ENCODE measurements around the gene PMM2. TPM values are rescaled to one million over a fixed set of nuclear protein-coding genes. Genes with fewer than 3 reads are reported as not detected.

PMM2 gene
- total and polyA plus RNA-seq, 2 donors from 2014 or later = 21.5 to 39.5 TPM

DNA sequence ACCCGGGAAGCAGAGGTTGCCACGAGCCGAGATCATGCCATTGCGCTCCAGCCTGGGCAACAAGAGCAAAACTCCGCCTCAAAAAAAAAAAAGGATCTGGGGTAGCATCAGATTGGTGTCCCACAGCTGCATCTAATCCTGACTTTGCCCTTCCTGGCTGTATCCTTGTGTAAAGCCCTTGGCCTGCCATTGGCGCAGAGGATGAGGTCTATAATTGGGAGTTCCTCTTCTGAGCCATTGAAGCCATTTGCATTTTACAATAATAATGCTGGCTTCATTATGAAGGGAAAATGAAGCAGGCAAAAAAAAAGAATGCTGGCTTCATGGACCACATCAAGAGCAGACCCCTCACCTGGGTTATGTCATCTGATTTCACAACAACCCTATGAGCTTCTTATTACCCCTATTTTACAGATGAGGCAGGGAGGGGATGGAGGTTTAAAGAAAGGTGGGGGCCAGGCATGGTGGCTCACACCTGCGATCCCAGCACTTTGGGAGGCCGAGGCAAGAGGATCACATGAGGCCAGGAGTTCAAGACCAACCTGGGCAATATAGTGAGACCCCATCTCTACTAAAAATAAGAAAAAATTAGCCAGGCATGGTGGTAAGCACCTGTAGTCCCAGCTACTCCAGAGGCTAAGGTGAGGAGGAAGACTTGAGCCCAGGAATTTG lies 83.3 kb downstream of the PMM2 start:
- Histone ChIP-seq H3K9me3 (ENCODE audit: control insufficient read depth in 2 of 3, insufficient read depth in 1 of 3, low read length in 3 of 3) (no peaks in the 10 kb centered on the region), H3K27me3 (ENCODE audit: control insufficient read depth, insufficient read depth, low read length) (no peaks in the 10 kb centered on the region), H3K27ac (ENCODE audit: low read depth in 2 of 2, low read length in 2 of 2) (no peak overlapping the region), H3K36me3 (ENCODE audit: control insufficient read depth in 2 of 3, insufficient read depth in 3 of 3, low read length in 3 of 3) (no peaks in the 10 kb centered on the region), H3K9ac (ENCODE audit: low read length in 3 of 3) (no peak overlapping the region), H3K4me1 (ENCODE audit: control insufficient read depth in 2 of 3, insufficient read depth in 2 of 3, low read depth in 1 of 3, low read length in 3 of 3) (peaks cover 0 to 4% (median 0%) of the 10 kb centered on the region in 3 donors), H3K4me3 (ENCODE audit: low read length in 3 of 3) (no peak overlapping the region)
- TF ChIP-seq CTCF (IDR thresholded peaks at IDR 0.05; ENCODE audit: borderline replicate concordance, extremely low read depth, insufficient read depth) = no peak
- intact Hi-C loops (cut with DNase I) = loop anchor here (5.0 to 10.0 kb wide), 2 partner anchors 76 to 224 kb away; no protein-coding TSS in a partner anchor
- FAIRE-seq = no peak
- peak in 1 of 5 donors; percentile 14 for DNase-seq

DNA sequence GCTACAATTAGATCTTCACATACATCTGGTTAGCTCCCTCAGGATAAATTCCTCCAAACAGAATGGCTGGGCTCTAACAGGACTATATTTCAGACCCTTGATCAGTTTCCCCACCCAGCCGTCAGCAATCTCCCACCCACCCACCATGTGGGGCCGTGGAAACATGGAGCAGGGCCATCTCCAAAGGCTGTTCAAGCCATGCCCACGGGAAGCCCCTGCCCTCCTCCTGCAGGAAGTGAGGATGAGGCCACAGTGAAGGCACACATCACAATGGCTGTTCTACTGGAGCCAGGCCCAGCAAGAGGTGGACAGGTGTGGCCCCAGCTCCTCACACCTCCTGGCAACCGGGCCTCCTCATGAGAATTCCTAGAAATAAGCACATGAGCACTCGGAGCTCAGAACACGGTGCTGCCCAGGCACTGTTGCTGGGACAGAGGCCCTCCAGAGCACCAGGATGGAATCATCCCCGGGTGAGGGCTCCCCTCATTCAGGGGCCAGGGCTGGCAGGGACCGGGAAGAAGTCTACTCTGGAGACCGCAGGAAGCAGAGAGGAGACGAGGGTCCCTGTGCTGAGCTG lies 84.5 kb downstream of the PMM2 start, which contains the start of gene LITAFD:
Gene LITAFD (plus strand): TSS at position 311 of the 577 bp plus-strand sequence. CDS start 2,005 bp downstream, outside the sequence.
- FAIRE-seq = no peak
- peaks cover 0 to 4% (median 0%) of the 10 kb centered on the region in 3 donors for H3K4me1 ChIP-seq (ENCODE audit: control insufficient read depth in 2 of 3, insufficient read depth in 2 of 3, low read depth in 1 of 3, low read length in 3 of 3)

GRCh38 chr16:8882725-8883377 lies 85.2 kb downstream of the PMM2 start:
- Histone ChIP-seq H3K9me3 (ENCODE audit: control insufficient read depth in 2 of 3, insufficient read depth in 1 of 3, low read length in 3 of 3) (no peaks in the 10 kb centered on the region), H3K36me3 (ENCODE audit: control insufficient read depth in 2 of 3, insufficient read depth in 3 of 3, low read length in 3 of 3) (no peaks in the 10 kb centered on the region), H3K27me3 (ENCODE audit: control insufficient read depth, insufficient read depth, low read length) (no peaks in the 10 kb centered on the region), H3K4me3 (ENCODE audit: low read length in 3 of 3) (no peak overlapping the region), H3K4me1 (ENCODE audit: control insufficient read depth in 2 of 3, insufficient read depth in 2 of 3, low read depth in 1 of 3, low read length in 3 of 3) (peaks cover 0 to 4% (median 0%) of the 10 kb centered on the region in 3 donors), H3K9ac (ENCODE audit: low read length in 3 of 3) (no peak overlapping the region), H3K27ac (ENCODE audit: low read depth in 2 of 2, low read length in 2 of 2) (no peak overlapping the region)
- no peak for TF ChIP-seq CTCF (IDR thresholded peaks at IDR 0.05; ENCODE audit: borderline replicate concordance, extremely low read depth, insufficient read depth)
- DNase-seq (no peak), FAIRE-seq (no peak)
- intact Hi-C loops (cut with DNase I) = loop anchor here (5.0 to 10.0 kb wide), 2 partner anchors 78 to 226 kb away; no protein-coding TSS in a partner anchor

More for the DNA sequence above, 84.5 kb downstream of the PMM2 start, which contains the start of gene LITAFD:
- no peak within 1 kb of the TSS for H3K9ac ChIP-seq (ENCODE audit: low read length in 3 of 3)
- H3K36me3 ChIP-seq (ENCODE audit: control insufficient read depth in 2 of 3, insufficient read depth in 3 of 3, low read length in 3 of 3) = no peaks in the 10 kb centered on the region
- TF ChIP-seq CTCF (IDR thresholded peaks at IDR 0.05; ENCODE audit: borderline replicate concordance, extremely low read depth, insufficient read depth) = no peak
- no peak within 1 kb of the TSS for H3K4me3 ChIP-seq (ENCODE audit: low read length in 3 of 3)
- H3K9me3 ChIP-seq (ENCODE audit: control insufficient read depth in 2 of 3, insufficient read depth in 1 of 3, low read length in 3 of 3) = no peaks in the 10 kb centered on the region
- no peak within 1 kb of the TSS for H3K27ac ChIP-seq (ENCODE audit: low read depth in 2 of 2, low read length in 2 of 2)
- no peaks in the 10 kb centered on the region for H3K27me3 ChIP-seq (ENCODE audit: control insufficient read depth, insufficient read depth, low read length)
- intact Hi-C loops (cut with DNase I) = loop anchor here (5.0 to 10.0 kb wide), 2 partner anchors 77 to 225 kb away; no protein-coding TSS in a partner anchor
- DNase-seq = peak in 1 of 5 donors; percentile 56

Measured in kidney (tissue), 14 donors.